Measurements from ENCODE around the gene ARID1A. TPM values are rescaled to one million over a fixed set of nuclear protein-coding genes. Genes with fewer than 3 reads are reported as not detected.

The ARID1A gene
- total and polyA plus RNA-seq, 9 of the 15 experiments (the other 6 are each of a cell fraction or from before 2014, with no cell fraction given), result 8.3 to 88.3 (median 22.5) TPM

DNA sequence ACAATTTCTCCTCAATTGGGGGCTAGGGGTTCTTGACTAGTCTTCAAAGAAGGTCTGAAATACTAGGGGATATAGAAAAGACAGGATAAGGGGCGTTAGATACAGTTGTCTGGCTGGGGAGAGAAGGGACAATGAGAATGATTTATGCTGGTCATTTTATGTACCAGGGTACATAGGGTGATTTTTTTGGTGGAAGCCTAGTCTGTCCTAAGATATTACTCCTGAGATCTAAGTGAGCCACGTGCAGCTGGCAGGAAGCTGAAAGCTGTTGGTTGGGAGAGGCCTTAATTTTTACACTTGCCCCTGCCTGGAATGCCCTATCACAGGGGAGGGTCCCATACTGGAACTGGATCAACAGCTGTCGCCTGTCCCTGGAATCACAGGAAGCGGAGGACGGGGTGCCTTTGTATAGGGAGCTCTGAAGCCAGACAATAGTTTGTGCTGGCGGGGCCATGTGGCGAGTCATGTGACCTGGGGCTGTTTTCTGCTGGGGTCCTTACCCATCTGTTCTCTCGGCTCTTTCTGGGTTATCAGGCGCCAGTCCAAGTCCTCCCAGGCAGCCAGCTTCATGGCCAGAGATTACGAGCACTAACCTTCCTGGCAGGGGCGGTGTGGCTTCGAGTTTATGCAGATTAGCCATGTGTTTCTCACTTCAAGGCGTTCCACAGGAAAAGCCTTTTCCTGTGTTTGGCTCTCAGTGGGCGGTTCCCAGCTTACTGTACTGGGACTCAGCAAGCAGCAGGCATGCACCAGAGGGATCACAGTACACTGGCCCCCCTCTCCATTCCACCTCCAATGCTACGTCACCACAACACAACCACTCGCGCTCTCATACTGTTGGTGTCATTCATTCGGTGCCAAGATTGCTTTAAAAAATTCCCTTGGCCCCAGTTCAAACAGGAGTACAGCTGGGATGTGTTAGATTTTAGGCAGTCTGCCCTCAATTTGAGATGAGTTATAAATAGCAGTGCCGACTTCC, 27.5 kb downstream of the ARID1A start:
- H3K27ac ChIP-seq (ENCODE audit: extremely low read depth, low read depth, low read length), result peak overlapping the region; percentile 77
- H2AFZ ChIP-seq (ENCODE audit: low read depth, low read length), result peak overlapping the region; percentile 49
- peak; percentile 90 for ATAC-seq
- BruUV-seq (replicated peaks), result no TSS peak
- no peaks in the 10 kb centered on the region for H3K9me3 ChIP-seq (replicated peaks; ENCODE audit: control insufficient read depth, insufficient read depth, low read depth, low read length)
- intact Hi-C loops (cut with micrococcal nuclease) (loop anchor here (2.0 kb wide), 2 partner anchors 31 to 65 kb away; no protein-coding TSS in a partner anchor), in situ Hi-C loops (cut with MboI) (no loop called here)
- peak overlapping the region; percentile 19; the same call in 1 of the 2 replicates for H3K4me3 ChIP-seq
- peak overlapping the region; percentile 71 for H3K4me2 ChIP-seq (ENCODE audit: insufficient read depth, low read length)
- peak; percentile 84 to 99 (median 91) for DNase-seq (ENCODE audit: extremely low read depth in 1 of 4, low spot score in 3 of 4)
- ChIA-PET CTCF (ENCODE audit: low intra/inter-chr PET ratio) (no interaction called here), POLR2A (interaction anchor here (0.7 to 14.8 kb wide), 15 partner anchors 9 to 912 kb away, joined by 3 to 301 read pairs (median 4); partner anchors contain the start of genes ARID1A and PIGV)
- peaks cover 13% of the 10 kb centered on the region for H3K9me1 ChIP-seq (ENCODE audit: control insufficient read depth, insufficient read depth, low read length)
- H3K27me3 ChIP-seq (ENCODE audit: control insufficient read depth in 2 of 2, insufficient read depth in 2 of 2, low read length in 2 of 2), result no peaks in the 10 kb centered on the region
- peaks cover 38 to 63% of the 10 kb centered on the region in 2 experiments for H3K4me1 ChIP-seq (replicated peaks in 1 of 2; ENCODE audit: control insufficient read depth in 2 of 2, insufficient read depth in 2 of 2, low read length in 2 of 2)
- WGBS (ENCODE audit: insufficient coverage, low coverage, missing lambda C conversion rate), result 4% methylated on average over 19 of the region's 19 CpGs
- H4K20me1 ChIP-seq (replicated peaks; ENCODE audit: control insufficient read depth, insufficient read depth, low read length), result peaks cover 40% of the 10 kb centered on the region
- H3K36me3 ChIP-seq (ENCODE audit: control insufficient read depth, insufficient read depth, low read length), result peaks cover 40% of the 10 kb centered on the region
- peak; percentile 98 for FAIRE-seq
- peak overlapping the region; percentile 61 to 85 for H3K9ac ChIP-seq (ENCODE audit: insufficient read depth in 1 of 2, low read depth in 2 of 2, low read length in 2 of 2)
- peaks cover 95% of the 10 kb centered on the region for H3K79me2 ChIP-seq (ENCODE audit: control insufficient read depth, insufficient read depth, low read length)
- TF ChIP-seq NR2C1 (IDR thresholded peaks at IDR 0.05) (0 out of 2 replicates have a peak, but pooled peaks have one; percentile 21), NR2C1 (tag; IDR thresholded peaks at IDR 0.05) (no peak), GABPA (tag; conservative IDR thresholded peaks at IDR 0.05; ENCODE audit: low read depth) (peak; percentile 34), L3MBTL2 (IDR thresholded peaks at IDR 0.05) (peak; percentile 99), SNRNP70 (optimal IDR thresholded peaks at IDR 0.05; ENCODE audit: low read depth, low read length) (no peak), NRF1 (conservative IDR thresholded peaks at IDR 0.05 in 1 of 2, IDR thresholded peaks at IDR 0.05 in 1 of 2) (peak in 1 of 2 experiments; percentile 23; a peak in 1 of 4 replicates), ZNF436 (CRISPR knock-in tag; IDR thresholded peaks at IDR 0.05) (no peak), TEAD4 (IDR thresholded peaks at IDR 0.05; ENCODE audit: low read length) (peak; percentile 88), TEAD4 (CRISPR knock-in tag; IDR thresholded peaks at IDR 0.05; ENCODE audit: borderline replicate concordance) (no peak), DACH1 (IDR thresholded peaks at IDR 0.05; ENCODE audit: partially characterized antibody) (peak; percentile 80), ZNF668 (CRISPR knock-in tag; IDR thresholded peaks at IDR 0.05) (peak; percentile 71), NKRF (IDR thresholded peaks at IDR 0.05; ENCODE audit: borderline replicate concordance) (peak; percentile 80), GABPB1 (CRISPR knock-in tag; IDR thresholded peaks at IDR 0.05) (peak; percentile 52; the same call in 1 of the 2 replicates), ZNF134 (CRISPR knock-in tag; conservative IDR thresholded peaks at IDR 0.05) (no peak), ZNF764 (CRISPR knock-in tag; IDR thresholded peaks at IDR 0.05; ENCODE audit: low read depth) (no peak), ZNF175 (CRISPR knock-in tag; IDR thresholded peaks at IDR 0.05; ENCODE audit: low read depth) (peak; percentile 18; the same call in 1 of the 2 replicates), ZNF583 (CRISPR knock-in tag; IDR thresholded peaks at IDR 0.05) (peak; percentile 64; the same call in 1 of the 2 replicates)
- TF ChIP-seq, protein P1, sequence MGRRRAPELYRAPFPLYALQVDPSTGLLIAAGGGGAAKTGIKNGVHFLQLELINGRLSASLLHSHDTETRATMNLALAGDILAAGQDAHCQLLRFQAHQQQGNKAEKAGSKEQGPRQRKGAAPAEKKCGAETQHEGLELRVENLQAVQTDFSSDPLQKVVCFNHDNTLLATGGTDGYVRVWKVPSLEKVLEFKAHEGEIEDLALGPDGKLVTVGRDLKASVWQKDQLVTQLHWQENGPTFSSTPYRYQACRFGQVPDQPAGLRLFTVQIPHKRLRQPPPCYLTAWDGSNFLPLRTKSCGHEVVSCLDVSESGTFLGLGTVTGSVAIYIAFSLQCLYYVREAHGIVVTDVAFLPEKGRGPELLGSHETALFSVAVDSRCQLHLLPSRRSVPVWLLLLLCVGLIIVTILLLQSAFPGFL (CRISPR knock-in tag; IDR thresholded peaks at IDR 0.05), result 0 out of 2 replicates have a peak, but pooled peaks have one; percentile 63

All from K562 (cell line).